Measurements from ENCODE around the gene TRIO.

GRCh38 chr5:14417792-14418765 lies 274.9 kb downstream of the TRIO start:
- TF ChIP-seq CTCF (IDR thresholded peaks at IDR 0.05; ENCODE audit: insufficient read depth, low read length, poor library complexity, severe bottlenecking) (no peak), EZH2phosphoT487 (conservative IDR thresholded peaks at IDR 0.05; ENCODE audit: low read length) (no peak)
